ENCODE results near the gene PLXNA2. TPM values are rescaled to one million over a fixed set of nuclear protein-coding genes. Genes with fewer than 3 reads are reported as not detected.

Gene PLXNA2
- total and polyA plus RNA-seq, 7 donors: 4.4 to 33.6 (median 20.8) TPM

- Histone ChIP-seq H3K36me3 (ENCODE audit: insufficient read depth in 1 of 2, low read depth in 1 of 2) (no peaks in the 10 kb centered on the region), H3K4me1 (peaks cover 65% of the 10 kb centered on the region), H3K9me3 (no peaks in the 10 kb centered on the region), H3K27ac (peak overlapping the region; percentile 57), H3K27me3 (ENCODE audit: insufficient read depth in 3 of 3, low read length in 2 of 3) (no peaks in the 10 kb centered on the region), H3K4me3 (no peak overlapping the region)
- peak; percentile 78 to 91 (median 82) for ATAC-seq
- peak; percentile 82 to 93 for DNase-seq
- WGBS, 3 donors: 35 to 39% (median 35%) methylated on average over 4 of the region's 4 CpGs
- peak; percentile 90 for TF ChIP-seq CTCF (IDR thresholded peaks at IDR 0.05)
- intact Hi-C loops (cut with DNase I): loop anchor here (2.0 to 5.0 kb wide), 2 partner anchors 110 kb away; partner anchors contain the start of gene PLXNA2 (in 1 of the 2)
These were observed 111.8 kb downstream of the PLXNA2 start for GRCh38 chr1:208132287-208132882.

GRCh38 chr1:208131621-208132286, 112.4 kb downstream of the PLXNA2 start:
- WGBS, 3 donors: 56 to 65% (median 62%) methylated on average over 15 of the region's 15 CpGs
- no peak for DNase-seq
- Histone ChIP-seq H3K4me3 (no peak overlapping the region), H3K9me3 (no peaks in the 10 kb centered on the region), H3K27ac (peak overlapping the region; percentile 57), H3K27me3 (ENCODE audit: insufficient read depth in 3 of 3, low read length in 2 of 3) (no peaks in the 10 kb centered on the region), H3K4me1 (peaks cover 59% of the 10 kb centered on the region), H3K36me3 (ENCODE audit: insufficient read depth in 1 of 2, low read depth in 1 of 2) (no peaks in the 10 kb centered on the region)
- peak in 1 of 4 donors; percentile 2 for ATAC-seq
- TF ChIP-seq CTCF (IDR thresholded peaks at IDR 0.05): no peak
- intact Hi-C loops (cut with DNase I): loop anchor here (2.0 to 5.0 kb wide), 2 partner anchors 111 kb away; partner anchors contain the start of gene PLXNA2 (in 1 of the 2)

GRCh38 chr1:208129487-208129886, 114.7 kb downstream of the PLXNA2 start:
- Histone ChIP-seq H3K36me3 (ENCODE audit: insufficient read depth in 1 of 2, low read depth in 1 of 2) (no peaks in the 10 kb centered on the region), H3K9me3 (no peaks in the 10 kb centered on the region), H3K27me3 (ENCODE audit: insufficient read depth in 3 of 3, low read length in 2 of 3) (no peaks in the 10 kb centered on the region), H3K27ac (no peak overlapping the region), H3K4me3 (no peak overlapping the region), H3K4me1 (peaks cover 38% of the 10 kb centered on the region)
- WGBS, 3 donors: 87 to 91% (median 89%) methylated on average over 1 of the region's 1 CpG
- no peak for DNase-seq
- no peak for TF ChIP-seq CTCF (IDR thresholded peaks at IDR 0.05)
- ATAC-seq: no peak
- intact Hi-C loops (cut with DNase I): no loop called here

GRCh38 chr1:208129060-208129459, 115.1 kb downstream of the PLXNA2 start:
- 0 to 22% (median 9%) methylated on average over 1 of the region's 1 CpG for WGBS, 3 donors
- no peak for TF ChIP-seq CTCF (IDR thresholded peaks at IDR 0.05)
- no peak for ATAC-seq
- Histone ChIP-seq H3K4me1 (peaks cover 33% of the 10 kb centered on the region), H3K4me3 (no peak overlapping the region), H3K36me3 (ENCODE audit: insufficient read depth in 1 of 2, low read depth in 1 of 2) (no peaks in the 10 kb centered on the region), H3K27me3 (ENCODE audit: insufficient read depth in 3 of 3, low read length in 2 of 3) (no peaks in the 10 kb centered on the region), H3K9me3 (no peaks in the 10 kb centered on the region), H3K27ac (no peak overlapping the region)
- DNase-seq: no peak
- intact Hi-C loops (cut with DNase I): no loop called here

Data from psoas muscle (tissue), 8 donors.